ENCODE data around the gene ATP2C2. TPM values are rescaled to one million over a fixed set of nuclear protein-coding genes. Genes with fewer than 3 reads are reported as not detected.

ATP2C2 gene
- total and polyA plus RNA-seq, 2 of the 8 experiments (the other 6 are each of a cell fraction or from before 2014, with no cell fraction given) = 1.2 to 2.8 TPM

GRCh38 chr16:84339311-84339710 is 29.0 kb upstream of the ATP2C2 start:
- Histone ChIP-seq H2BK120ac (replicated peaks; ENCODE audit: low read depth, low read length) (no peak overlapping the region), H2BK12ac (ENCODE audit: low read depth, low read length) (no peak overlapping the region), H3K14ac (ENCODE audit: insufficient read length) (no peak overlapping the region), H2BK5ac (ENCODE audit: low read depth, low read length) (no peak overlapping the region), H3K27me3 (replicated peaks in 1 of 4; ENCODE audit: control insufficient read depth in 3 of 4, extremely low read depth in 1 of 4, insufficient read depth in 3 of 4, low read length in 3 of 4) (no peaks in the 10 kb centered on the region), H3K4me1 (replicated peaks in 1 of 4; ENCODE audit: control insufficient read depth in 3 of 4, insufficient read depth in 4 of 4, low read length in 3 of 4) (no peaks in the 10 kb centered on the region), H4K91ac (replicated peaks; ENCODE audit: insufficient read length, low read length) (no peak overlapping the region), H3K36me3 (ENCODE audit: control insufficient read depth in 2 of 4, insufficient read depth in 4 of 4, low read length in 3 of 4) (no peaks in the 10 kb centered on the region), H3K4me3 (ENCODE audit: extremely low read depth in 1 of 4, insufficient read depth in 2 of 4, low read depth in 3 of 4, low read length in 4 of 4) (no peak overlapping the region), H3K4ac (replicated peaks; ENCODE audit: insufficient read length, low read depth, low read length) (no peak overlapping the region), H3K23me2 (ENCODE audit: low read depth, low read length) (no peaks in the 10 kb centered on the region), H3K4me2 (ENCODE audit: insufficient read depth in 1 of 2, low read depth in 2 of 2, low read length in 2 of 2) (no peak overlapping the region), H2AK5ac (ENCODE audit: low read depth, low read length) (no peak overlapping the region), H3K9me3 (ENCODE audit: insufficient read depth in 2 of 2, low read depth in 1 of 2, low read length in 1 of 2) (no peaks in the 10 kb centered on the region), H3K27ac (ENCODE audit: low read depth, low read length) (no peak overlapping the region), H3K79me2 (ENCODE audit: control insufficient read depth in 1 of 2, insufficient read depth in 2 of 2, low read length in 2 of 2) (no peaks in the 10 kb centered on the region), H3K56ac (replicated peaks; ENCODE audit: insufficient read length, low read depth, low read length) (no peak overlapping the region), H2BK20ac (ENCODE audit: low read length) (0 out of 2 replicates have a peak overlapping the region, but pooled peaks have one; percentile 48), H3K79me1 (ENCODE audit: low read depth, low read length) (no peaks in the 10 kb centered on the region), H3K23ac (ENCODE audit: insufficient read length) (no peak overlapping the region), H2AFZ (ENCODE audit: low read length) (no peak overlapping the region), H4K8ac (ENCODE audit: extremely low read depth, insufficient read depth, low read length) (no peak overlapping the region), H4K20me1 (replicated peaks in 1 of 2; ENCODE audit: control insufficient read depth in 1 of 2, insufficient read depth in 2 of 2, low read length in 2 of 2) (no peaks in the 10 kb centered on the region), H3K9ac (replicated peaks in 1 of 4; ENCODE audit: extremely low read depth in 1 of 4, low read depth in 3 of 4, low read length in 3 of 4) (no peak overlapping the region), H2BK15ac (ENCODE audit: low read length) (no peak overlapping the region), H3K18ac (ENCODE audit: extremely low read depth, low read length) (no peak overlapping the region), H4K5ac (ENCODE audit: insufficient read length, low read depth, low read length) (no peak overlapping the region)
- CTCF ChIA-PET (ENCODE audit: partially characterized antibody) = interaction anchor here (1.6 kb wide), 1 partner anchor 31 kb away, joined by 5 read pairs; no protein-coding TSS in a partner anchor
- WGBS, 2 experiments (ENCODE audit: extremely low coverage in 1 of 2, insufficient coverage in 1 of 2, insufficient read length in 1 of 2, insufficient replicate concordance in 2 of 2, low coverage in 1 of 2, low lambda C conversion rate in 2 of 2, missing lambda C conversion rate in 1 of 2) = 90% methylated on average over 5 of the region's 5 CpGs; no CpG with 5 or more reads in 1 of the 2 experiments
- no peak for DNase-seq (ENCODE audit: low read depth in 1 of 2, low spot score in 2 of 2)
- no peak for TF ChIP-seq SIN3A (conservative IDR thresholded peaks at IDR 0.05 in 1 of 2, IDR thresholded peaks at IDR 0.05 in 1 of 2; ENCODE audit: low read depth in 1 of 2, low read length in 2 of 2)
- TF ChIP-seq EP300 (IDR thresholded peaks at IDR 0.05; ENCODE audit: borderline replicate concordance in 1 of 2, low read depth in 2 of 2, low read length in 2 of 2) = no peak
- POLR2A ChIA-PET (ENCODE audit: partially characterized antibody) = no interaction called here
- FAIRE-seq = no peak

All from H1 (cell line).